Measurements from ENCODE around the gene ODC1.

ODC1 gene

DNA sequence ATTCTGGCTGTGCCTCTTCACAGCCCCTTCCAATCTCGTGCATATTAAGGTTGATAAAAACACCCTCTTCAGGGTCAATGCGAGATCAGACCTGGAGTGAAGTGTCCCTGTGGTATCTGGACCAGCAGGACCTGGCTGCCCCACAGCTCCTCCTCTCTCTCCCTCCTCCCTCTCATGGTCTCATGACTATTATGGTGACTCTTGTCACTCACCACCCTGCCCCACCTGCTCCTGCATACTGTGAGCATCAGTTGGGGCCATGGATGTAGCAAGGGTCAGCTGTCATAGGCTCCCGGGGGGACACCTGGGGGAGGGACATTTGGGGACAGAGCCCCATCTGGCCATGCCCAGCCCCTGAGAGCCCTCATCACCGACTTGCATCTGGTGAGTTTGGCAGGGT is 50.2 kb downstream of the ODC1 start:
- DNase-seq: no peak

- no peak for DNase-seq
These were observed 50.7 kb downstream of the ODC1 start for GRCh38 chr2:10397297-10397875.

GRCh38 chr2:10396464-10396863 is 51.7 kb downstream of the ODC1 start:
- no peak for DNase-seq

DNA sequence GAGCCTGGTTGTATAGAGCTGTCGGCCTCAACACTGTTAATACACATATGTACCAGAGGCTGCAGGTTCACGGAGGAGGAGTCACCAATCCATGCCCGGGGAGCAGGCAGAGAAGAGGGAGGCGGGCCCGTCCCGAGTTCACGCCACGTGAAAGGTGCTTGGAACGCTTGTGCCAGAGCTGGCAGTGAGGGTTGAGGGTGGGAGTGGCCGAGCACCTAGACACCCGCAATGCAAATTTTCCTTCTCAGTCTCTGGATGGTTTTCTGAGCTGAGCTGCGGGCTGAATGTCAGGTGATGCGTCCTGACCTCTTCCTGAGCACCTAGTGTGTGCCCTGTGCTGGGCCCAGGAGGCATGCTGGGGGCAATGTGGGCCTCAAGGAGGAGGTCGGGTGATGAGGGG is 52.2 kb downstream of the ODC1 start:
- DNase-seq: no peak

- DNase-seq: no peak
These were observed 54.5 kb downstream of the ODC1 start for GRCh38 chr2:10393640-10393982.

- no peak for DNase-seq
These were observed 55.0 kb downstream of the ODC1 start for GRCh38 chr2:10392951-10393639.

DNA sequence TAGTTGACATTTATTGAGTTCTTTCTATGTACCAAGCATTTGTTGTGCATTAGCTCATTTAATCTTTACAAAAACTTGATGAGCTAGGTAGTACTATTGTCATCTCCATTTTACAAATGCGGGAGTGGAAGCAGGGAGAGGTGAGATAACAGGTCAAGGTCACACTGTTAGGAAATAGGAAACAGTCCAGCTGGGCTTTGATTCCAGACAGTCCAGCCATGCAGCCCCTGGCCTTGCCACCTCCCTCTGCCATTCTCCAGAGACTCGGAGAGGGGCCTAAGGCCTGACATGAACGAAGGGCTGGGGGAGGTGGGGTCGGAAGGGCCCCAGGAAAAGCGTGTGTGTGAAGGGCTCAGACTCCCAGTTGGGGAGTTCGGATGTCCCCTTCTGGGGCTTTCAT is 55.6 kb downstream of the ODC1 start:
- DNase-seq: no peak

- no peak for DNase-seq
These were observed 56.0 kb downstream of the ODC1 start for GRCh38 chr2:10392100-10392499.

- no peak for DNase-seq
These were observed 57.7 kb downstream of the ODC1 start for GRCh38 chr2:10390369-10390801.
